ENCODE measurements around the gene CBLB.

The CBLB gene

DNA sequence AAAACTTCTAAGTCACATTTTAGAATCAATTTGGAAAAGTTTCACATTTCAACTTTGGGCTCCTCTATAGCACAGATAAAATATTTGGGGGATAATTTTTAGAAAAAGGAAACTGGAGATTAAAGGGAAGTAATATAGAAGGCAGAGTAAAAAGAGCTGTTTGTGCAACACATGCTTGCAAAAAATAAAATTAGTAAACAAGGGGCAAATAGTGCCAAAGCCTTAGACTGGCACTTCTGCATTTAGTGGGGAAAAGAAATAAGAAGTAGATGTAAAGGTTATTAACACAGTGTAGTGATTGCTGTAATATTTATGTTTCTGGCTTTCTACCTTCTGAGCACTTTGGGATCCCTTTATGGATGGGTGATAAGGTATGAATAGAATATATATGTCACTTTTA is 246.6 kb downstream of the CBLB start:
- Histone ChIP-seq H3K27me3 (replicated peaks; ENCODE audit: control insufficient read depth, insufficient read depth, low read length, poor library complexity, severe bottlenecking) (no peaks in the 10 kb centered on the region), H3K4me1 (ENCODE audit: control insufficient read depth, insufficient read depth, low read length, poor library complexity, severe bottlenecking) (no peaks in the 10 kb centered on the region), H3K4me3 (ENCODE audit: insufficient read depth, low read depth, low read length, poor library complexity, severe bottlenecking) (no peak overlapping the region), H3K9me3 (ENCODE audit: control insufficient read depth, low read length) (no peaks in the 10 kb centered on the region), H3K27ac (ENCODE audit: insufficient read depth, low read length, poor library complexity, severe bottlenecking) (no peak overlapping the region), H3K36me3 (ENCODE audit: control insufficient read depth, insufficient read depth, low read length) (no peaks in the 10 kb centered on the region)
- no peak for DNase-seq

DNA sequence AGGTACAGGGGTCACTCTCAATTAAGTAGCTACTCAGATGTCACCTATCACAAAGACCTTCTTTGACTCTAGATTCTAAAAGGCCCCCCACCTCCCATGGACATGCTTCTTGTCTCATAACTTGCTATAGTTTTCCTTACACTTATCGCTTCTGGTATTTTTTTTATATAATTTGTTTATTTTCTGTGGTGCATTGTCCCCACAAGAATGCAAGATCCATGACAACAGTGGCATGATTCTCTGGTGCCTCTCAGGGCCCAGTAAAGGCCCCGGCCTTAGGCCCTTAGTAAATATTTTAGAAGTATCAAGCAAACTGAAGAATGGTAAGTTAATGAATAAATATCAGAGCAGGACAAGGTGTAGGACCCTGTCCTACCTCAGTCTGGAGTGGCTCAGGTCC is 248.6 kb downstream of the CBLB start:
- no peaks in the 10 kb centered on the region for H3K27me3 ChIP-seq (replicated peaks; ENCODE audit: control insufficient read depth, insufficient read depth, low read length, poor library complexity, severe bottlenecking)
- H3K27ac ChIP-seq (ENCODE audit: insufficient read depth, low read length, poor library complexity, severe bottlenecking), result no peak overlapping the region
- H3K4me1 ChIP-seq (ENCODE audit: control insufficient read depth, insufficient read depth, low read length, poor library complexity, severe bottlenecking), result no peaks in the 10 kb centered on the region
- H3K9me3 ChIP-seq (ENCODE audit: control insufficient read depth, low read length), result no peaks in the 10 kb centered on the region
- no peak overlapping the region for H3K4me3 ChIP-seq (ENCODE audit: insufficient read depth, low read depth, low read length, poor library complexity, severe bottlenecking)
- no peaks in the 10 kb centered on the region for H3K36me3 ChIP-seq (ENCODE audit: control insufficient read depth, insufficient read depth, low read length)
- no peak for DNase-seq

DNA sequence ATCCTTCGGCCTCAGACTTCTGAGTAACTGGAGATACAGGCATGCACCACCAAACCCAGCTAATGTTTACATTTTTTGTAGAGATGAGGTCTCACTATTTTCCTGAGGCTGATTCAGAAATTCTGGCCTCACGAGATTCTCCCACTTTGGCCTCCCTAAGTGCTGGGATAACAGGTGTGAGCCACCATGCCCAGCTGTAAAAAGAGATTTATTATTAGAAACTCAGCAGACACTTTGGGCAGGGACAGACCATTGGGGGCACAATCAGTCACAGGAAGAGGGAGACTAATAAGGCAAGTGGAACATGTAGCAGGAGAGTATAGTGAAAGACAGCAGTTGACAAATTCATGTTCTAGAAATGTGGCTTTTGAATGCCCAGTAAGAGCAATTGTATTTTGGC is 249.2 kb downstream of the CBLB start:
- H3K27me3 ChIP-seq (replicated peaks; ENCODE audit: control insufficient read depth, insufficient read depth, low read length, poor library complexity, severe bottlenecking), result no peaks in the 10 kb centered on the region
- H3K4me3 ChIP-seq (ENCODE audit: insufficient read depth, low read depth, low read length, poor library complexity, severe bottlenecking), result no peak overlapping the region
- H3K9me3 ChIP-seq (ENCODE audit: control insufficient read depth, low read length), result no peaks in the 10 kb centered on the region
- no peak for DNase-seq
- H3K4me1 ChIP-seq (ENCODE audit: control insufficient read depth, insufficient read depth, low read length, poor library complexity, severe bottlenecking), result no peaks in the 10 kb centered on the region
- no peaks in the 10 kb centered on the region for H3K36me3 ChIP-seq (ENCODE audit: control insufficient read depth, insufficient read depth, low read length)
- no peak overlapping the region for H3K27ac ChIP-seq (ENCODE audit: insufficient read depth, low read length, poor library complexity, severe bottlenecking)

DNA sequence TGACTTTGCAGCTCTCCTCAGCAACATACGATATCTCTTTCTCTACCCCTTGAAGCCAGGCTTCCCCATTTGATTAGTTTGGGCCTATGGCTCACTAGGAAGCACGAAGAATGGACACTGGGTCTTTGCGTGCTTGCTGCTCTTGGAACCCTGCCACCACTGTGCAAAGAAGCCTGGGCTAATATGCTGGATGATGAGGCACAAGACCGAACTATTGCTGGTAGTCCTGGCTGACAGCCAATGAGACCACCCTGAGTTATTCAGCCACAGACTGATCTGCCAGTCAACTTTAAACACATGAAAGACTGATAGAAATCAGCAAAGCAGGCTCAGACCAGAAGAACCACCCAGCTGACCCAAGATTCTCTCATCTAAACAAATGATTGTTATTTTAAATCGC is 250.3 kb downstream of the CBLB start:
- Histone ChIP-seq H3K36me3 (ENCODE audit: control insufficient read depth, insufficient read depth, low read length) (no peaks in the 10 kb centered on the region), H3K27me3 (replicated peaks; ENCODE audit: control insufficient read depth, insufficient read depth, low read length, poor library complexity, severe bottlenecking) (no peaks in the 10 kb centered on the region), H3K4me1 (ENCODE audit: control insufficient read depth, insufficient read depth, low read length, poor library complexity, severe bottlenecking) (no peaks in the 10 kb centered on the region), H3K9me3 (ENCODE audit: control insufficient read depth, low read length) (no peaks in the 10 kb centered on the region), H3K27ac (ENCODE audit: insufficient read depth, low read length, poor library complexity, severe bottlenecking) (no peak overlapping the region), H3K4me3 (ENCODE audit: insufficient read depth, low read depth, low read length, poor library complexity, severe bottlenecking) (no peak overlapping the region)
- DNase-seq, result no peak

DNA sequence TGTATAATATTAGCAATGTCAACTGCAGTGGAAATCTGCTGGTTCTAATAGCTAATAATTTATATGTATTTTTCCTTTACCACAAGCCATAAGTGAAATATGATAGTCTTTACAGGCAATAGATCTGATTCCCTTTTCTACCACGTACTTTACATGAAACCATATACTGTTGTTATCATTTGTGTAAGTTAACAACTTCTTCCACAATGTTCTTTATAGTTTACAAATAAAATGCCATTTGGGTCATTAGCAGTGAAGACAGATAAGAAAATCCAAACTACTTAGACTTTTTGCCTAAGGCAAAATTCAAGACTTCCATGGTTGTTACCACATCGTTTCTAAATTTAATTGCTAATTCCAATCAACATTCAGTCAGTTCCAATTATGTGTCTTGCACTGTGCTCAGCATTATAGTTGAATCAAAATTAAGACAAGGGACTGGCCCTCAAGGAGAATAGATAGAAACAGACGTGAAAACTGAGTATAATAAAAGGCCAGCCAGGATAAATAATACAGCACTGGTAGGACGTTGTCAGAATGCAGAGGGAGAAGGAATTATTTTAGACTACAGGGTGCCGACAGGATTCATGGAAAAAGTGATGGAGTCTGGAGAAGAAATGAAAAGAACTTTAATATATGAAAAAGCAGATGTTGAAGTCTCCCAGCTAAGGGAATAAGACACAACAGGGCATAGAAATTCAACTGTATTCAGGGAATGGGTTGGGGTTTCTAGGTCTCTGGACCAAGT is 252.3 kb downstream of the CBLB start:
- Histone ChIP-seq H3K9me3 (ENCODE audit: control insufficient read depth, low read length) (no peaks in the 10 kb centered on the region), H3K4me1 (ENCODE audit: control insufficient read depth, insufficient read depth, low read length, poor library complexity, severe bottlenecking) (no peaks in the 10 kb centered on the region), H3K27ac (ENCODE audit: insufficient read depth, low read length, poor library complexity, severe bottlenecking) (no peak overlapping the region), H3K36me3 (ENCODE audit: control insufficient read depth, insufficient read depth, low read length) (no peaks in the 10 kb centered on the region), H3K4me3 (ENCODE audit: insufficient read depth, low read depth, low read length, poor library complexity, severe bottlenecking) (no peak overlapping the region), H3K27me3 (replicated peaks; ENCODE audit: control insufficient read depth, insufficient read depth, low read length, poor library complexity, severe bottlenecking) (no peaks in the 10 kb centered on the region)
- DNase-seq, result no peak

DNA sequence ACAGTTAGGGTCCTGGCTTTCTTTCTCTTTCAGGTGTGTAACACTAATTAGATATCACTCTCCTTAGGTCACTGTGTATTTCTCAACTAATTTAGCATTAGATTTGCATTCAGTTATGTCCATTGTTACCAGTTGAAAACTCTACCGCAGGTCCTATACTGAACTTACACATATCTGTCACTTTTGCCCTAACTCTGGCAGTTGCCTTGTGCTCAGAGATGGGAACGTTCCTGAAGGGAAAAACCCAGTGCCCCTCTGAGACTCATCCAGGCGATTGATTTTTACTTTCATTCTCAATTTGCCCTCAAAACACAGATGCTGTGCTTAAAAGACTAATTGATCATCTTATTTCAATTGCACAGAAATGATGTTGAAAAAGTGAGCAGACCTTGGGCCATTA is 253.0 kb downstream of the CBLB start:
- no peak overlapping the region for H3K27ac ChIP-seq (ENCODE audit: insufficient read depth, low read length, poor library complexity, severe bottlenecking)
- H3K9me3 ChIP-seq (ENCODE audit: control insufficient read depth, low read length), result no peaks in the 10 kb centered on the region
- no peaks in the 10 kb centered on the region for H3K36me3 ChIP-seq (ENCODE audit: control insufficient read depth, insufficient read depth, low read length)
- H3K4me1 ChIP-seq (ENCODE audit: control insufficient read depth, insufficient read depth, low read length, poor library complexity, severe bottlenecking), result no peaks in the 10 kb centered on the region
- H3K4me3 ChIP-seq (ENCODE audit: insufficient read depth, low read depth, low read length, poor library complexity, severe bottlenecking), result no peak overlapping the region
- no peaks in the 10 kb centered on the region for H3K27me3 ChIP-seq (replicated peaks; ENCODE audit: control insufficient read depth, insufficient read depth, low read length, poor library complexity, severe bottlenecking)
- DNase-seq, result no peak

DNA sequence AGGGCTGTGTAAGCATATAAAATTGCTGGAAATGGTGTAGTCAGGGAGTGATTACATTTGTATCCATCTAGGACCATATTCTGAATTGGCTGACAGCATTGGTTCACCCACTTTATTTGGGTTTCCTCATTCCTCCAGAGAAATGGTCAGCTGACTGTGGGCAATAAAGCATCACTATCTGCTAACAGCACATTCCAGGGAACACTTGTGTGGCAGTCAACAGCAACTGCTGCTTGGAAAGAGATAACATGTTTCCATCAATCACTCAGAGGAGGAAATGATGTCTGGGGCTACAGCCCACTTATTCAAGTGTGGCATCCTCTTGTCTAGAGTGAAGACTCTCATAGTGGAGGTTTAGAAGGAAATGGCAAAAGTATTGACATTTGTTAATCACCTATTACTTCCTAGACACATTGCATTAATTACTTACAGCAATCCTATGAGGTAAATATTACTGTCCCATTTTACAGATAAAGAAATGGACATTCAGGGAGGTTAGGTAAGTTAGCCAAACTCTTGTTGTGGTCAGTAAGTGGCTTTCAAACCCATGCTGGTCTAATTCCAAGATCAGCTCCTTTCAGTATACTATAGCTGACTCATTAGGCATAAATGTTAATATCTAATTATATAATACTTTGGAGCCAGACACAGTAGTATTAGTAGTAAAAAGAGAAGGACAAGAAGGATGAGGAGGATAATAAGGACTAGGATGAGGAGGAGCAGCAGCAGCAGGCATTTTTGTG is 254.4 kb downstream of the CBLB start:
- no peak for DNase-seq
- H3K27ac ChIP-seq (ENCODE audit: insufficient read depth, low read length, poor library complexity, severe bottlenecking), result no peak overlapping the region
- H3K9me3 ChIP-seq (ENCODE audit: control insufficient read depth, low read length), result no peaks in the 10 kb centered on the region
- H3K4me1 ChIP-seq (ENCODE audit: control insufficient read depth, insufficient read depth, low read length, poor library complexity, severe bottlenecking), result no peaks in the 10 kb centered on the region
- no peaks in the 10 kb centered on the region for H3K27me3 ChIP-seq (replicated peaks; ENCODE audit: control insufficient read depth, insufficient read depth, low read length, poor library complexity, severe bottlenecking)
- H3K36me3 ChIP-seq (ENCODE audit: control insufficient read depth, insufficient read depth, low read length), result no peaks in the 10 kb centered on the region
- H3K4me3 ChIP-seq (ENCODE audit: insufficient read depth, low read depth, low read length, poor library complexity, severe bottlenecking), result no peak overlapping the region

DNA sequence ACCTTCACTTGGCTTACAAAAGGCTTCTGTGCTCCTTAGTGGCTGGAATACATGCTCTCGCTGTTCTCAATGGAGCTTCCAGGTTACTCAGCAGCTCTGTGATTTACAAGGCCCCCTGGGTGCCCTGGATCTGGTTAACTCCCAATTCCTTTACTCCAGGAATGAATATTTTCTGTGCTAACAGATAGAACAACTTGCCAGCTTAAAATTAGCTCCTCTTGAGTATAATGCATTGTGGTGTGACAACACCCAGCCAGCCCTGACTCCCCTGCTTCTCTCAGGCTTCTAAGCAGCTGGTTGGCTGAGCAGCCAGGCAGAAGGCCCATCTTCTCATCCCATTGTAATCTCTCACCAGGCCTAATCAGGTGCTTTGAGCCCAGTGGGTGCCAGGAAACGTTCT is 255.7 kb downstream of the CBLB start:
- H3K4me3 ChIP-seq (ENCODE audit: insufficient read depth, low read depth, low read length, poor library complexity, severe bottlenecking), result no peak overlapping the region
- H3K36me3 ChIP-seq (ENCODE audit: control insufficient read depth, insufficient read depth, low read length), result no peaks in the 10 kb centered on the region
- no peaks in the 10 kb centered on the region for H3K27me3 ChIP-seq (replicated peaks; ENCODE audit: control insufficient read depth, insufficient read depth, low read length, poor library complexity, severe bottlenecking)
- no peak overlapping the region for H3K27ac ChIP-seq (ENCODE audit: insufficient read depth, low read length, poor library complexity, severe bottlenecking)
- DNase-seq, result no peak
- H3K4me1 ChIP-seq (ENCODE audit: control insufficient read depth, insufficient read depth, low read length, poor library complexity, severe bottlenecking), result no peaks in the 10 kb centered on the region
- no peaks in the 10 kb centered on the region for H3K9me3 ChIP-seq (ENCODE audit: control insufficient read depth, low read length)

DNA sequence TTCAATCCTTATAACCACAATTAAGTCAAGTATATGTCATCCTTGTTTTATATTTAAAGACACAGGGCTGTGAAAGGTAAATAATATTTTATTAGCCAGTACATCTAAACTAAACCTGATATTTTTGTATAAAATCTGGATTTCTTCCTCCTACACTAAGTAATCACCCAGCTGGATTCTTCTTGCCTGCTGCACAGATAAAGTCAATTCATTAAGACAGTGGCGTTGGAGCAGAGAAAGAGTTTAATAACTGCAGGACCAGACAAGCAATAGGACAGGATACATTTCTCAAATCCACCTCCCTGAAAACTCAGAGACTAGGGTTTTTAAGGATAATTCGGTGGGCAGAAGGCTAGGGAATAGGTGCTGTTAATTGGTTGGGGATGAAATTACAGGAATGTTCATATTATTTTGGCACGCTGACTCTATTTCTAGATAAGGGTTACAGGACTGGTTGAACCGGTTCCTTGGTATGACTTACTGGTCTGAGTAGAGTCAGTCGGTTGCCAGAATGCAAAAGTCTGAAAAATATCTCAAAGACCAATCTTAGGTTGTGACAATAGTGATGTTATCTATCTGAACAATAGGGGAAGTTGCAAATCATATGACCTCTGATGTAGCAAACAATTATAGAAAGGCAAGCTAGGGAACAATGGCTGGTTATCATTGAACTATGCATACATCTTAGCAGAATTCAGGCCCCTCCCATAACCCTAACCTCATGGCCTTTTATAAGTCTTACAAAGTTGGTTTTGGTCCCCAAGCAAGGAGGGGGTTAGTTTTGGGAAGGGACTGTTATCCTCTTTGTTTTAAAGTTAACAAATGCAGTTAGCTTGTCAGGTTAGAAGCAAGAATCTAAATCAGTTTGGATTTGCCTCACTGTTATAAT is 257.3 kb downstream of the CBLB start:
- Histone ChIP-seq H3K27me3 (replicated peaks; ENCODE audit: control insufficient read depth, insufficient read depth, low read length, poor library complexity, severe bottlenecking) (no peaks in the 10 kb centered on the region), H3K36me3 (ENCODE audit: control insufficient read depth, insufficient read depth, low read length) (no peaks in the 10 kb centered on the region), H3K4me3 (ENCODE audit: insufficient read depth, low read depth, low read length, poor library complexity, severe bottlenecking) (no peak overlapping the region), H3K27ac (ENCODE audit: insufficient read depth, low read length, poor library complexity, severe bottlenecking) (no peak overlapping the region), H3K4me1 (ENCODE audit: control insufficient read depth, insufficient read depth, low read length, poor library complexity, severe bottlenecking) (no peaks in the 10 kb centered on the region), H3K9me3 (ENCODE audit: control insufficient read depth, low read length) (no peaks in the 10 kb centered on the region)
- no peak for DNase-seq

DNA sequence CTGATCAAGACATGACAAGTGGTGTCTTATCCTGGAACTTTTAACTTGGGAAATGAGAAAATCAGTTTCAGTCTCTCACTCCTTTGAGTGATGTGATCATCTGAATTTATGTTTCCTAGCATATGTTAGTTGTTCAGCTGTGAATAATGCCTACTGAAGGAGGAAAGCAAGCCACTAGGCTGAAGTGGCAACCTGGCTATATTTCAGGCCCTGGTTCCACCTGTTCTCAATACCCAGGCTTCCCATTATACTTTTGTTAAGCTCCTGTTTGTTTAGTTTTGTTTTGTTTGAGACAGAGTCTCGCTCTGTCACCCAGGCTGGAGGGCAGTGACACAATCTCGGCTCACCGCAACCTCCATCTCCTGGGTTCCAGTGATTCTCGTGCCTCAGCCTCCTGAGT is 258.3 kb downstream of the CBLB start:
- Histone ChIP-seq H3K4me1 (ENCODE audit: control insufficient read depth, insufficient read depth, low read length, poor library complexity, severe bottlenecking) (no peaks in the 10 kb centered on the region), H3K4me3 (ENCODE audit: insufficient read depth, low read depth, low read length, poor library complexity, severe bottlenecking) (no peak overlapping the region), H3K9me3 (ENCODE audit: control insufficient read depth, low read length) (no peaks in the 10 kb centered on the region), H3K27me3 (replicated peaks; ENCODE audit: control insufficient read depth, insufficient read depth, low read length, poor library complexity, severe bottlenecking) (no peaks in the 10 kb centered on the region), H3K36me3 (ENCODE audit: control insufficient read depth, insufficient read depth, low read length) (no peaks in the 10 kb centered on the region), H3K27ac (ENCODE audit: insufficient read depth, low read length, poor library complexity, severe bottlenecking) (no peak overlapping the region)
- no peak for DNase-seq
